HCT116 (cell line): ENCODE measurements around the gene USP21.

ENCODE experiments used
- CTCF ChIP-seq, 3 experiments: fragments of 200-600 bp in 1 of 3; sonication (generic) in 1 of 3; IDR thresholded peaks in 2 of 3; conservative IDR thresholded peaks in 1 of 3; 2 replicates each; pipeline ENCODE4 v1.5.1; 2012 to 2017; ENCODE audit warnings: low read depth in 2 of 3, low read length in 2 of 3, antibody characterized with exemption in 1 of 3, borderline replicate concordance in 1 of 3, control low read depth in 1 of 3, mild to moderate bottlenecking in 1 of 3, mixed read lengths in 1 of 3, mixed run types in 1 of 3, moderate library complexity in 1 of 3; ENCODE audit not compliant: insufficient read depth in 1 of 3
- ELF1 ChIP-seq: IDR thresholded peaks from 2 replicates; pipeline ENCODE4 v1.6.1; 2012; ENCODE audit warnings: low read depth, borderline replicate concordance
- MAX ChIP-seq: IDR thresholded peaks from 2 replicates; pipeline ENCODE4 v1.6.1; 2012
- POLR2A ChIP-seq: IDR thresholded peaks from 2 replicates; pipeline ENCODE4 v1.7.0; 2011; ENCODE audit warnings: borderline replicate concordance; ENCODE audit not compliant: insufficient read depth, insufficient read length; ENCODE audit errors: extremely low read depth
- POLR2AphosphoS5 ChIP-seq: IDR thresholded peaks from 2 replicates; pipeline ENCODE4 v1.6.1; 2011; ENCODE audit warnings: mild to moderate bottlenecking, low read depth, low read length, moderate library complexity
- RAD21 ChIP-seq: IDR thresholded peaks from 2 replicates; pipeline ENCODE4 v1.6.1; 2012; ENCODE audit warnings: low read depth, mild to moderate bottlenecking
- SP1 ChIP-seq: IDR thresholded peaks from 2 replicates; pipeline ENCODE4 v1.6.1; 2012; ENCODE audit warnings: low read depth
- SRF ChIP-seq: IDR thresholded peaks from 2 replicates; pipeline ENCODE4 v1.6.1; 2012; ENCODE audit warnings: low read depth
- TCF7L2 ChIP-seq: IDR thresholded peaks from 2 replicates; pipeline ENCODE4 v1.7.0; 2011; ENCODE audit warnings: borderline replicate concordance, inconsistent platforms; ENCODE audit not compliant: insufficient read depth, insufficient read length; ENCODE audit errors: extremely low read depth
- YY1 ChIP-seq: IDR thresholded peaks from 2 replicates; pipeline ENCODE4 v1.6.1; 2011; ENCODE audit warnings: low read length, low read depth, moderate library complexity, mild to moderate bottlenecking; ENCODE audit not compliant: insufficient replicate concordance; ENCODE audit errors: extremely low read depth
- ZNF274 ChIP-seq: fragments of 200-500 bp; sonication (Bioruptor generic); IDR thresholded peaks from 2 replicates; pipeline ENCODE4 v1.6.1; 2014; ENCODE audit warnings: mild to moderate bottlenecking, low read depth, low read length, inconsistent platforms

- TF ChIP-seq MAX: no peak
- TF ChIP-seq RAD21: no peak
- TF ChIP-seq CTCF (IDR thresholded peaks at IDR 0.05 in 2 of 3, conservative IDR thresholded peaks at IDR 0.05 in 1 of 3; ENCODE audit: borderline replicate concordance in 1 of 3, insufficient read depth in 1 of 3, low read depth in 2 of 3, low read length in 2 of 3): no peak
- no peak for TF ChIP-seq SP1
- TF ChIP-seq YY1: no peak
- TF ChIP-seq ELF1: no peak
- TF ChIP-seq TCF7L2: no peak
- TF ChIP-seq POLR2AphosphoS5: no peak
- TF ChIP-seq SRF: no peak
- TF ChIP-seq ZNF274: no peak
- no peak for TF ChIP-seq POLR2A
These were observed 47.9 kb downstream of the USP21 start for GRCh38 chr1:161207173-161207572.
